HG02938 (cell line): Measurements from ENCODE around the gene ELOVL3.
"Not testable (repeated sequence)": the region's sequence is repeated elsewhere in the genome, so short reads cannot be mapped to it uniquely, and the experiment has no call there.

Source experiments
- ATAC-seq: cut with Tn5 transposase; IDR thresholded peaks from one replicate; pipeline ENCODE4 v1.9.1; 2021; ENCODE audit warnings: mild to moderate bottlenecking, moderate library complexity; ENCODE audit not compliant: unreplicated experiment

Gene ELOVL3

GRCh38 chr10:102252508-102252907, 26.4 kb downstream of the ELOVL3 start:
- ATAC-seq, result not testable (repeated sequence)

DNA sequence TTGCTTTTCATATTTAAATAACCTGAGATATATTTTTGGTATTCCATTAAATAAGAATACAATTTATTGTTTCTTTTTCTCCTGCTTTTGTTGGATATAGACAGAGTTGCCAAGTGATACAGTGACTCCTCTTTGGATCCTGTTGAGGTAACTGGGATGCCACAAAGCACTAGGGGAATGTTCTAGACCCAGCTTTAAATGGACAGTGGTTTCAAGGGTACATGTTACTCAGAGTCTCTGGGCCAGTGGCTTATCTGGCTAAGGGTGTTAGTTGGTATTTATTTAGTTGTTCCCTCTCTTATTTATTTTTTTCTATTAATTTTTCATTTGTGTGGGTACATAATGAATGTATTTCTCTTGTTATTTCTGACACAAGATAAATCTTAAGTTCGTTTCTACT, 28.3 kb downstream of the ELOVL3 start:
- ATAC-seq, result no peak

DNA sequence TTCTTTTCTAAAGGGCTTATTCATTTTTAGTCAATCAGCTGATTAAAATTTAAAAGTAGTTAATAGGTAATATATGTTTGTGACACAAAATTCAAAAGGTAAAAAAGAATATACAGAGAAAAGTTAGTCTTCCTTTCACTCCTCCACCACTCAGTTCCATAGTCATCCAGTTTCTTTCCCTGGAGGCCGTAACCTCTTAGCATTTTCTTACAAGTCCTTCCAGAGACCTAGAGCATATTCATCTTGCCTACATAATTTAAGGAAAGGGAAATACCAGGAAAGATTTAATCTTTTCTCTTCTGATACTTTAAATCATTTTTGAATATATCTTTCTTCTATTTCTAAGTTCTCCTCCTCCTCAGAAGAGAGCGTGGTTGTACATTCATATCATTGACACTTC, 29.3 kb downstream of the ELOVL3 start:
- no peak for ATAC-seq

GRCh38 chr10:102261196-102261595, 35.1 kb downstream of the ELOVL3 start:
- ATAC-seq, result no peak

GRCh38 chr10:102261842-102262241, 35.7 kb downstream of the ELOVL3 start:
- no peak for ATAC-seq

DNA sequence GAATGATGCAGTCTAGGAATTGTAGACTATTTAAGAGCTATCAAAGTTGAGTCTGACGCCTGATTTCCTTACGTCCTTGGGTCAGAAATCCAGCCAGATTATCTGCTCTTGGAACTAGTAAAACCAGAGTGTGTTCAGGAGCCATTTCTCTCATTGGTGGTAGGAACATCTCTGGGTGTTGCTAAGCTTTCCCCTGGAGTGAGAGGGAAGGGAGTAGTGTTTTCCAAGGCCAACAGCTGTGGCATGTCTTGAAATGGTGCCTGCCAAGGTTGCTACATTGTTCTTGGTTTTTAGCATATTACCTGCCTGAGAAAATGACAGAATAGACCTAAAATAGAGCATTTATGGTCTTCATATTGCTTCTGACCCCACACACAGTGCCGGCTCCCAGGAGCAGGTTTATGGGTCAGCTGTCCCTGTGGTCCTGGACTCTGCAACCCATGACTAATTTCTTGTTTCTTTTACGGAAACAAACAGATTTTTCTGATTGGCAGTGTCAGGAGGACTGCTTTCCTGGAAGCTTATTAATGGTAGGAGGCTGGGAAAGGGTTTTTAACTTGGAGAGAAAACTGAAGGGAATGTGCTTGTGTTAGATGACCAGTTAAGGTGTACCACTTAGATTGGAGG, 36.8 kb downstream of the ELOVL3 start:
- no peak for ATAC-seq

- no peak for ATAC-seq
Observed at GRCh38 chr10:102264371-102264770, 38.3 kb downstream of the ELOVL3 start.

DNA sequence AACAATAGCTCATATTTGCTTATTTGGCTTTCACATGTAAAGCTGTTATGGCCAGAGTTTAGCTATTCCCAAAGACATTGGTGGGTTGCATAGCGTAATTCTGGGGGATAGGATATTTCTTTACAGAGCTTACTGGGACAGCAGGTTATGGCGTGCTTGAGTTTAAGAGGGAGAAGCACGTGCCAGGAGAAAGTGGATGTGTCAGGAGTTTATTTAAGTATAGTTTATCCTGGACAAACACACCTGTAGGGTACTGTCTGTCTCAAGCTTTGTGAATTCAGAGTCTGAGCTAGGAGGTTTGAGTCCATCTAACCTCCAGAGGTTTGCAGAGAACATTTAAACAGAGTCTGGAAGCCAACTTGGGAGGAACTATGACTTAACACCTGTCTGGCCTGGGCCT, 40.6 kb downstream of the ELOVL3 start:
- no peak for ATAC-seq

- no peak for ATAC-seq
Observed at GRCh38 chr10:102267748-102268147, 41.6 kb downstream of the ELOVL3 start.

DNA sequence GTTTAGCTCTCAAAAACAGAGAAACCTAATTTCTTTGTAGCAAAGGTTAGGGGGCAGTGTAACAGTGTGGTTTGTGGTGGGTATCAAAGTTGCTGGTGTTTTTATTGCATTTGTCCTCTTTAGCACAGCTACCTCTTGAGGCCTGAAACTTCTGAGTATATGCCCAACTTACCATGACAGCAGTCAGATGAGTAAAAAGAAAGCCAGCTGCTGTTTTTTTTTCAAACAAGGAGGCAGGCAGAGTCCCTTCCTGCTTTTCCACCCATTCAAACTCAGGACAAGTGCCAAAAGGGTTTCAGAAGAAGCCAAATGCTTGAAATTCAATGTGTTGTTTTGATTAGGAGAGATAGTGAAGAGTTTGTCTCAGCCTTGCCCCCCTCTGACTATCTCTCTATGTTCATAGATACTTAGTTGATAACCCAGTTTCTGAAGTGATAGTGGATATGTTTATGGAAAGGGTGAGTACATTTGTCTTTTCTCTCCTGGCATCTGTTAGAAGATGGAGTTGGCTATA, 42.3 kb downstream of the ELOVL3 start:
- ATAC-seq, result no peak

DNA sequence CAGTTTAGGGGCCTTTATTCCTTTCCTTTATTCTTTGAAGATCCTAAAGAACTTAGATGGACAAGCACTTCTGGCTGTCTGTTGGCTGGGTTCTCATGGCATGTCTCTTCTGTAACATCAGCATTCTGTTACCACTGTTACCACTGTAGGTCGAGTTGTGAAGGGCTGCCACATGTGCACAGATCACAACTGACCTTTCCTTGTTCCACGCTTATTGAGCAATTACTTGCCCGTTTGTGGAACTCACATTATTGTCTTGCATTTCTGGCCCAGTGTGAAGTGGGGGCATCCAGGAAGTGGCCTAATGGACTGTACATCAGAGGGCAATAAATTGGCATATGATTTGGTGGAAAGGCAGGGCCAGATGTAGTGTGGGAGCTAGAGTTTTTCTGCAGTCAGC, 42.9 kb downstream of the ELOVL3 start:
- ATAC-seq, result no peak

DNA sequence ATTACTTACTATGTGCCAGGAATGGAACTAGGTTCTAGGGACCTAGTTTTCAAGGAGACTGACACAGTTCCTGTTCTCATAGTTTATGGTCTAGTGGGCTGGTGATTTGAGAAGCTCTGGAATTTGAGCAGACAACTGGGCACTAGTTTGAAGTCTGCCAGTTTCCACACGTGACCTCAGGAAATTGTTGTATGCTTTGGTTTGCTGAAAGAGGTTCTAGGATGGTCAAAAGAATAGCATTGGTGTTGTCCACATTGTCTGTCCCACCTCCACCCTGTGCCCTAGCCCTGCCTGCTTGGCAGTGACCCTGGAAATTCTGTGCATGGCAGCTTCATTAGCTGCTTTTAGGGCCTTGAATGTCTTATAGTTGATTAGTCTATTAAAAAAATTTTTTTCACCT, 48.0 kb downstream of the ELOVL3 start:
- no peak for ATAC-seq

DNA sequence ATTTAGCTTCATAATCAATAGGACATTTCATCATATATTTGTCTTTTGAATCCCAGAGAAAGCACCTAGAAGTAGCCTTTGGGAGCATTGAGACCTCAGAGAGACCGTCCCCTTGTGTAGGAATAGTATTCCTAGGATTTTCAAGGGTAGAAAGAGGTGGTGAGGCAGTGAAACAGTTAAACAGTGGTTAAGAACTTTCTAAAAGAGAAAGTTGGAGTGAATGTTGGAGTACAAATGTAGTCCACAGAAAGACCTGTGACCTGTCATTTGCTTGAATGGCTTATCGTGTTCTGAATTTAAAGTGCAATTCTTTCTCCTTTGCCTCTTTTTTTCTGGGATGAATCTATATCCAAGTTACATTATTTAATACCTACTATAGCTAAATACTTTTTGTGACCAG, 49.2 kb downstream of the ELOVL3 start:
- ATAC-seq, result no peak

- ATAC-seq, result no peak
Observed at GRCh38 chr10:102279104-102279503, 53.0 kb downstream of the ELOVL3 start.
